Measurements from ENCODE around the gene DLK1. TPM values are rescaled to one million over a fixed set of nuclear protein-coding genes. Genes with fewer than 3 reads are reported as not detected.

The DLK1 gene
- polyA plus RNA-seq, 2 of the 4 experiments (the other 2 are of a cell fraction): 0.06 TPM; not detected in 1

DNA sequence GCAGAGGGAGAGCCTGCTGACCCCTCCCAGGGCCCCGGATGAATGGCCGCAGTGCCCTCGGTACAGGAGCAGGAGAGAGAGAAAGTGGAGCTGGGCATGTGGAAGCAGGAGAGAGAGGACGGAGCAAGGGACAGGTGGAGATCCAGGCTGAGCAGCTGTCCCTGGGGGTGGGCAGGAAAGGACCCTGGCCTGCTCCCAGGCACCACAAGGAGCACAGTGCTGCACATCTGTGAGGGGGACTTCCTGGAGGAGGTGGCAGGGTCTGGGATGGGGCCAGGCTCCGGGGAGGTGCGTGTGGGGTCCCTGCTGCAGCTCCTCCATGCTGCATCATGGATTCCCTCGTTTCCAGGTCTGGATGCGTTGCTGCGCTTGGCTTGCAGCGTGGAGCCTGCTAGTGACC lies 13.0 kb upstream of the DLK1 start:
- no peak for ATAC-seq
- TF ChIP-seq TFCP2L1 (CRISPR knock-in tag; IDR thresholded peaks at IDR 0.05): no peak
- TF ChIP-seq, protein P1, sequence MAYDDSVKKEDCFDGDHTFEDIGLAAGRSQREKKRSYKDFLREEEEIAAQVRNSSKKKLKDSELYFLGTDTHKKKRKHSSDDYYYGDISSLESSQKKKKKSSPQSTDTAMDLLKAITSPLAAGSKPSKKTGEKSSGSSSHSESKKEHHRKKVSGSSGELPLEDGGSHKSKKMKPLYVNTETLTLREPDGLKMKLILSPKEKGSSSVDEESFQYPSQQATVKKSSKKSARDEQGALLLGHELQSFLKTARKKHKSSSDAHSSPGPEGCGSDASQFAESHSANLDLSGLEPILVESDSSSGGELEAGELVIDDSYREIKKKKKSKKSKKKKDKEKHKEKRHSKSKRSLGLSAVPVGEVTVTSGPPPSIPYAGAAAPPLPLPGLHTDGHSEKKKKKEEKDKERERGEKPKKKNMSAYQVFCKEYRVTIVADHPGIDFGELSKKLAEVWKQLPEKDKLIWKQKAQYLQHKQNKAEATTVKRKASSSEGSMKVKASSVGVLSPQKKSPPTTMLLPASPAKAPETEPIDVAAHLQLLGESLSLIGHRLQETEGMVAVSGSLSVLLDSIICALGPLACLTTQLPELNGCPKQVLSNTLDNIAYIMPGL (CRISPR knock-in tag; IDR thresholded peaks at IDR 0.05; ENCODE audit: borderline replicate concordance): no peak
- TF ChIP-seq, protein P2, sequence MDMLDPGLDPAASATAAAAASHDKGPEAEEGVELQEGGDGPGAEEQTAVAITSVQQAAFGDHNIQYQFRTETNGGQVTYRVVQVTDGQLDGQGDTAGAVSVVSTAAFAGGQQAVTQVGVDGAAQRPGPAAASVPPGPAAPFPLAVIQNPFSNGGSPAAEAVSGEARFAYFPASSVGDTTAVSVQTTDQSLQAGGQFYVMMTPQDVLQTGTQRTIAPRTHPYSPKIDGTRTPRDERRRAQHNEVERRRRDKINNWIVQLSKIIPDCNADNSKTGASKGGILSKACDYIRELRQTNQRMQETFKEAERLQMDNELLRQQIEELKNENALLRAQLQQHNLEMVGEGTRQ (IDR thresholded peaks at IDR 0.05): no peak
- TF ChIP-seq BCL3 (IDR thresholded peaks at IDR 0.05): no peak
- TF ChIP-seq CBX2 (IDR thresholded peaks at IDR 0.05; ENCODE audit: borderline replicate concordance, low read depth): no peak
- TF ChIP-seq JUN (IDR thresholded peaks at IDR 0.05): no peak
- TF ChIP-seq, protein P3, sequence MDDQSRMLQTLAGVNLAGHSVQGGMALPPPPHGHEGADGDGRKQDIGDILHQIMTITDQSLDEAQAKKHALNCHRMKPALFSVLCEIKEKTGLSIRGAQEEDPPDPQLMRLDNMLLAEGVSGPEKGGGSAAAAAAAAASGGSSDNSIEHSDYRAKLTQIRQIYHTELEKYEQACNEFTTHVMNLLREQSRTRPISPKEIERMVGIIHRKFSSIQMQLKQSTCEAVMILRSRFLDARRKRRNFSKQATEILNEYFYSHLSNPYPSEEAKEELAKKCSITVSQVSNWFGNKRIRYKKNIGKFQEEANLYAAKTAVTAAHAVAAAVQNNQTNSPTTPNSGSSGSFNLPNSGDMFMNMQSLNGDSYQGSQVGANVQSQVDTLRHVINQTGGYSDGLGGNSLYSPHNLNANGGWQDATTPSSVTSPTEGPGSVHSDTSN (IDR thresholded peaks at IDR 0.05): no peak
- TF ChIP-seq PHF8 (IDR thresholded peaks at IDR 0.05; ENCODE audit: borderline replicate concordance, low read depth): no peak
- no peak for TF ChIP-seq NR3C1 (IDR thresholded peaks at IDR 0.05)
- TF ChIP-seq KDM1A (IDR thresholded peaks at IDR 0.05; ENCODE audit: low read depth): no peak
- no peak for FAIRE-seq
- peaks cover 3% of the 10 kb centered on the region; the same call in 1 of the 3 replicates for H3K9me3 ChIP-seq
- CTCF ChIA-PET: interaction anchor here (0.9 to 1.1 kb wide), 2 partner anchors 16 to 915 kb away, joined by 3 to 4 read pairs; no protein-coding TSS in a partner anchor
- H3K4me1 ChIP-seq: no peaks in the 10 kb centered on the region
- H3K4me3 ChIP-seq: no peak overlapping the region
- no peak for DNase-seq (ENCODE audit: low read depth in 1 of 2, low spot score in 1 of 2)
- POLR2A ChIA-PET: no interaction called here
- 84% methylated on average over 8 of the region's 10 CpGs for WGBS (ENCODE audit: missing lambda C conversion rate)
- H3K4me2 ChIP-seq: no peak overlapping the region
- no peak overlapping the region for H3K27ac ChIP-seq

GRCh38 chr14:100714258-100714892 lies 12.3 kb upstream of the DLK1 start:
- 74% methylated on average over 17 of the region's 23 CpGs for WGBS (ENCODE audit: missing lambda C conversion rate)
- FAIRE-seq (no peak), ATAC-seq (no peak), DNase-seq (ENCODE audit: low read depth in 1 of 2, low spot score in 1 of 2) (no peak)
- ChIA-PET CTCF (interaction anchor here (0.8 to 1.1 kb wide), 4 partner anchors 15 to 914 kb away, joined by 3 to 4 read pairs (median 4); no protein-coding TSS in a partner anchor), POLR2A (no interaction called here)
- H3K4me2 ChIP-seq: no peak overlapping the region
- no peak overlapping the region for H3K4me3 ChIP-seq
- no peak for TF ChIP-seq GATA3 (IDR thresholded peaks at IDR 0.05; ENCODE audit: borderline replicate concordance)
- no peak for TF ChIP-seq ZFP36 (IDR thresholded peaks at IDR 0.05; ENCODE audit: borderline replicate concordance, partially characterized antibody)
- H3K9me3 ChIP-seq: peaks cover 3% of the 10 kb centered on the region; the same call in 1 of the 3 replicates
- no peaks in the 10 kb centered on the region for H3K4me1 ChIP-seq
- no peak overlapping the region for H3K27ac ChIP-seq

- CTCF ChIA-PET: interaction anchor here (0.8 to 0.9 kb wide), 2 partner anchors 53 to 186 kb away, joined by 3 to 4 read pairs; no protein-coding TSS in a partner anchor
- no peak for FAIRE-seq
- Histone ChIP-seq H3K4me2 (no peak overlapping the region), H3K4me3 (no peak overlapping the region), H3K4me1 (no peaks in the 10 kb centered on the region), H3K9me3 (peaks cover 3% of the 10 kb centered on the region; the same call in 1 of the 3 replicates), H3K27ac (no peak overlapping the region)
- WGBS (ENCODE audit: missing lambda C conversion rate): 84% methylated on average over 9 of the region's 9 CpGs
- TF ChIP-seq TFCP2L1 (CRISPR knock-in tag; IDR thresholded peaks at IDR 0.05) (no peak), ZFP36 (IDR thresholded peaks at IDR 0.05; ENCODE audit: borderline replicate concordance, partially characterized antibody) (no peak), RCOR1 (IDR thresholded peaks at IDR 0.05; ENCODE audit: low read depth, low read length) (no peak), JUNB (IDR thresholded peaks at IDR 0.05) (no peak), CTCF (IDR thresholded peaks at IDR 0.05) (no peak), PHF8 (IDR thresholded peaks at IDR 0.05; ENCODE audit: borderline replicate concordance, low read depth) (no peak), MAFK (IDR thresholded peaks at IDR 0.05; ENCODE audit: partially characterized antibody) (no peak), HOXB5 (CRISPR knock-in tag; IDR thresholded peaks at IDR 0.05) (no peak), EHF (CRISPR knock-in tag; IDR thresholded peaks at IDR 0.05) (no peak), CBX2 (IDR thresholded peaks at IDR 0.05; ENCODE audit: borderline replicate concordance, low read depth) (no peak), ZSCAN20 (CRISPR knock-in tag; IDR thresholded peaks at IDR 0.05) (no peak), CEBPB (IDR thresholded peaks at IDR 0.05) (no peak), POLR2A (IDR thresholded peaks at IDR 0.05; ENCODE audit: low read length) (no peak), SREBF2 (IDR thresholded peaks at IDR 0.05) (no peak), POLR2AphosphoS2 (conservative IDR thresholded peaks at IDR 0.05; ENCODE audit: low read length) (no peak), HDAC2 (IDR thresholded peaks at IDR 0.05) (no peak)
- TF ChIP-seq, protein P3 (IDR thresholded peaks at IDR 0.05): no peak
- TF ChIP-seq, protein P4, sequence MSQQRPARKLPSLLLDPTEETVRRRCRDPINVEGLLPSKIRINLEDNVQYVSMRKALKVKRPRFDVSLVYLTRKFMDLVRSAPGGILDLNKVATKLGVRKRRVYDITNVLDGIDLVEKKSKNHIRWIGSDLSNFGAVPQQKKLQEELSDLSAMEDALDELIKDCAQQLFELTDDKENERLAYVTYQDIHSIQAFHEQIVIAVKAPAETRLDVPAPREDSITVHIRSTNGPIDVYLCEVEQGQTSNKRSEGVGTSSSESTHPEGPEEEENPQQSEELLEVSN (IDR thresholded peaks at IDR 0.05; ENCODE audit: borderline replicate concordance, low read depth): no peak
- ATAC-seq: no peak
- POLR2A ChIA-PET: no interaction called here
- DNase-seq (ENCODE audit: low read depth in 1 of 2, low spot score in 1 of 2): no peak
Observed at GRCh38 chr14:100715332-100715731, 11.4 kb upstream of the DLK1 start.

All from A549 (cell line).